IPS-15b (cell line): ENCODE measurements around the gene DDX23.

ENCODE experiments used
- H3K27me3 ChIP-seq: one replicate; pipeline ENCODE4 v1.6.1; 2013; ENCODE audit warnings: low read length; ENCODE audit not compliant: control insufficient read depth, insufficient read depth
- H3K36me3 ChIP-seq: one replicate; pipeline ENCODE4 v1.6.1; 2013; ENCODE audit warnings: low read length; ENCODE audit not compliant: control insufficient read depth, insufficient read depth
- H3K4me1 ChIP-seq: one replicate; pipeline ENCODE4 v1.6.1; 2013; ENCODE audit warnings: mild to moderate bottlenecking, low read length; ENCODE audit not compliant: control insufficient read depth, insufficient read depth
- H3K4me3 ChIP-seq: one replicate; pipeline ENCODE4 v1.5.1; 2013; ENCODE audit warnings: low read depth, low read length
- H3K9ac ChIP-seq: one replicate; pipeline ENCODE4 v1.6.1; 2013; ENCODE audit warnings: low read depth, mild to moderate bottlenecking, low read length
- H3K9me3 ChIP-seq: one replicate; pipeline ENCODE4 v1.6.1; 2013; ENCODE audit warnings: mild to moderate bottlenecking, low read length; ENCODE audit not compliant: control insufficient read depth, insufficient read depth

Gene DDX23

GRCh38 chr12:48807981-48808380 is 44.0 kb downstream of the DDX23 start:
- Histone ChIP-seq H3K4me3 (no peak overlapping the region), H3K4me1 (peaks cover 13% of the 10 kb centered on the region), H3K36me3 (no peaks in the 10 kb centered on the region), H3K27me3 (peaks cover 24% of the 10 kb centered on the region), H3K9me3 (no peaks in the 10 kb centered on the region), H3K9ac (no peak overlapping the region)

- no peaks in the 10 kb centered on the region for H3K9me3 ChIP-seq
- H3K27me3 ChIP-seq = no peaks in the 10 kb centered on the region
- H3K4me3 ChIP-seq = no peak overlapping the region
- H3K36me3 ChIP-seq = no peaks in the 10 kb centered on the region
- no peak overlapping the region for H3K9ac ChIP-seq
- no peaks in the 10 kb centered on the region for H3K4me1 ChIP-seq
Measured at GRCh38 chr12:48803675-48804074, 48.3 kb downstream of the DDX23 start.

GRCh38 chr12:48800971-48801370 is 51.0 kb downstream of the DDX23 start:
- no peaks in the 10 kb centered on the region for H3K4me1 ChIP-seq
- no peak overlapping the region for H3K4me3 ChIP-seq
- no peaks in the 10 kb centered on the region for H3K27me3 ChIP-seq
- no peaks in the 10 kb centered on the region for H3K9me3 ChIP-seq
- H3K9ac ChIP-seq = no peak overlapping the region
- no peaks in the 10 kb centered on the region for H3K36me3 ChIP-seq

GRCh38 chr12:48800457-48800856 is 51.5 kb downstream of the DDX23 start:
- H3K9me3 ChIP-seq = no peaks in the 10 kb centered on the region
- peaks cover under 1% of the 10 kb centered on the region for H3K4me1 ChIP-seq
- H3K36me3 ChIP-seq = no peaks in the 10 kb centered on the region
- no peak overlapping the region for H3K9ac ChIP-seq
- no peaks in the 10 kb centered on the region for H3K27me3 ChIP-seq
- no peak overlapping the region for H3K4me3 ChIP-seq

GRCh38 chr12:48796976-48797375 is 55.0 kb downstream of the DDX23 start:
- H3K4me1 ChIP-seq = peaks cover 6% of the 10 kb centered on the region
- H3K9me3 ChIP-seq = no peaks in the 10 kb centered on the region
- H3K36me3 ChIP-seq = no peaks in the 10 kb centered on the region
- no peak overlapping the region for H3K9ac ChIP-seq
- no peak overlapping the region for H3K4me3 ChIP-seq
- no peaks in the 10 kb centered on the region for H3K27me3 ChIP-seq

GRCh38 chr12:48795550-48796455 is 56.2 kb downstream of the DDX23 start:
- Histone ChIP-seq H3K36me3 (no peaks in the 10 kb centered on the region), H3K4me3 (no peak overlapping the region), H3K4me1 (peaks cover 6% of the 10 kb centered on the region), H3K9ac (no peak overlapping the region), H3K27me3 (no peaks in the 10 kb centered on the region), H3K9me3 (no peaks in the 10 kb centered on the region)

GRCh38 chr12:48794870-48795269 is 57.1 kb downstream of the DDX23 start:
- Histone ChIP-seq H3K4me3 (no peak overlapping the region), H3K9me3 (no peaks in the 10 kb centered on the region), H3K36me3 (no peaks in the 10 kb centered on the region), H3K4me1 (peaks cover 9% of the 10 kb centered on the region), H3K9ac (no peak overlapping the region), H3K27me3 (no peaks in the 10 kb centered on the region)

- Histone ChIP-seq H3K4me1 (peaks cover 10% of the 10 kb centered on the region), H3K9ac (no peak overlapping the region), H3K9me3 (no peaks in the 10 kb centered on the region), H3K36me3 (no peaks in the 10 kb centered on the region), H3K27me3 (no peaks in the 10 kb centered on the region), H3K4me3 (no peak overlapping the region)
Measured at GRCh38 chr12:48793696-48794095, 58.3 kb downstream of the DDX23 start.

- H3K4me1 ChIP-seq = peaks cover 4% of the 10 kb centered on the region
- H3K9me3 ChIP-seq = no peaks in the 10 kb centered on the region
- peak overlapping the region; percentile 58 for H3K4me3 ChIP-seq
- peaks cover 8% of the 10 kb centered on the region for H3K27me3 ChIP-seq
- H3K36me3 ChIP-seq = peaks cover 3% of the 10 kb centered on the region
- no peak overlapping the region for H3K9ac ChIP-seq
Measured at GRCh38 chr12:48789858-48790326, 62.1 kb downstream of the DDX23 start.

GRCh38 chr12:48788854-48789775 is 62.8 kb downstream of the DDX23 start, which contains the start of gene ADCY6:
Gene ADCY6, minus strand, starts transcription at chr12:48789089. Its CDS starts 5,655 bp downstream, at chr12:48783434.
- Histone ChIP-seq H3K9me3 (no peaks in the 10 kb centered on the region), H3K27me3 (peaks cover 8% of the 10 kb centered on the region), H3K9ac (peak within 1 kb of the TSS; percentile 54), H3K4me3 (peak within 1 kb of the TSS; percentile 77), H3K36me3 (peaks cover 3% of the 10 kb centered on the region), H3K4me1 (peaks cover 4% of the 10 kb centered on the region)

GRCh38 chr12:48788524-48788853 is 63.5 kb downstream of the DDX23 start:
- Histone ChIP-seq H3K27me3 (peaks cover 8% of the 10 kb centered on the region), H3K4me3 (peak overlapping the region; percentile 77), H3K9ac (peak overlapping the region; percentile 54), H3K36me3 (peaks cover 3% of the 10 kb centered on the region), H3K4me1 (peaks cover 4% of the 10 kb centered on the region), H3K9me3 (no peaks in the 10 kb centered on the region)
